Activated T-helper 1 cell treated with Interleukin-2 at 50 U/mL for 16 hours (primary cell): ENCODE measurements around the gene DDO.
"Not testable (repeated sequence)": the region's sequence is repeated elsewhere in the genome, so short reads cannot be mapped to it uniquely, and the experiment has no call there.

ENCODE experiments used
- DNase-seq: peaks from one replicate; pipeline ENCODE4 v3.0.0-alpha.2; 2020; ENCODE audit warnings: low read depth

DDO gene

GRCh38 chr6:110367825-110368224 is 47.5 kb downstream of the DDO start:
- DNase-seq = no peak

GRCh38 chr6:110366975-110367374 is 48.4 kb downstream of the DDO start:
- no peak for DNase-seq

- no peak for DNase-seq
Measured at GRCh38 chr6:110366256-110366655, 49.1 kb downstream of the DDO start.

- no peak for DNase-seq
Measured at GRCh38 chr6:110364364-110365105, 50.8 kb downstream of the DDO start.

- no peak for DNase-seq
Measured at GRCh38 chr6:110363748-110364147, 51.6 kb downstream of the DDO start.

GRCh38 chr6:110360676-110361075 is 54.7 kb downstream of the DDO start:
- no peak for DNase-seq

- no peak for DNase-seq
Measured at GRCh38 chr6:110359556-110359955, 55.8 kb downstream of the DDO start.

GRCh38 chr6:110358553-110359160 is 56.7 kb downstream of the DDO start:
- no peak for DNase-seq

- DNase-seq = no peak
Measured at GRCh38 chr6:110357664-110358552, 57.5 kb downstream of the DDO start, which contains the start of gene METTL24. METTL24 (minus strand) TSS chr6:110358349; CDS start chr6:110358272, 77 bp downstream.

GRCh38 chr6:110357298-110357663 is 58.1 kb downstream of the DDO start:
- no peak for DNase-seq

- no peak for DNase-seq
Measured at GRCh38 chr6:110356778-110357177, 58.6 kb downstream of the DDO start.

- DNase-seq = no peak
Measured at GRCh38 chr6:110355727-110356126, 59.6 kb downstream of the DDO start.

- DNase-seq = no peak
Measured at GRCh38 chr6:110355022-110355421, 60.4 kb downstream of the DDO start.

- no peak for DNase-seq
Measured at GRCh38 chr6:110354153-110354552, 61.2 kb downstream of the DDO start.

- DNase-seq = no peak
Measured at GRCh38 chr6:110353457-110354001, 61.8 kb downstream of the DDO start.

- no peak for DNase-seq
Measured at GRCh38 chr6:110352563-110353262, 62.7 kb downstream of the DDO start.

GRCh38 chr6:110351986-110352385 is 63.4 kb downstream of the DDO start:
- no peak for DNase-seq

- DNase-seq = no peak
Measured at GRCh38 chr6:110351546-110351945, 63.8 kb downstream of the DDO start.

GRCh38 chr6:110350593-110350992 is 64.8 kb downstream of the DDO start:
- DNase-seq = not testable (repeated sequence)

- no peak for DNase-seq
Measured at GRCh38 chr6:110348961-110349690, 66.2 kb downstream of the DDO start.

- DNase-seq = no peak
Measured at GRCh38 chr6:110345025-110345424, 70.3 kb downstream of the DDO start.
